ENCODE results near the gene FKBP3.

GRCh38 chr14:45181329-45181728 is 47.0 kb upstream of the FKBP3 start:
- no peak for TF ChIP-seq POLR2A (IDR thresholded peaks at IDR 0.05)
- TF ChIP-seq CTCF (IDR thresholded peaks at IDR 0.05 in 4 of 5, conservative IDR thresholded peaks at IDR 0.05 in 1 of 5) = no peak
